ENCODE results near the gene CCDC148.

Gene CCDC148

DNA sequence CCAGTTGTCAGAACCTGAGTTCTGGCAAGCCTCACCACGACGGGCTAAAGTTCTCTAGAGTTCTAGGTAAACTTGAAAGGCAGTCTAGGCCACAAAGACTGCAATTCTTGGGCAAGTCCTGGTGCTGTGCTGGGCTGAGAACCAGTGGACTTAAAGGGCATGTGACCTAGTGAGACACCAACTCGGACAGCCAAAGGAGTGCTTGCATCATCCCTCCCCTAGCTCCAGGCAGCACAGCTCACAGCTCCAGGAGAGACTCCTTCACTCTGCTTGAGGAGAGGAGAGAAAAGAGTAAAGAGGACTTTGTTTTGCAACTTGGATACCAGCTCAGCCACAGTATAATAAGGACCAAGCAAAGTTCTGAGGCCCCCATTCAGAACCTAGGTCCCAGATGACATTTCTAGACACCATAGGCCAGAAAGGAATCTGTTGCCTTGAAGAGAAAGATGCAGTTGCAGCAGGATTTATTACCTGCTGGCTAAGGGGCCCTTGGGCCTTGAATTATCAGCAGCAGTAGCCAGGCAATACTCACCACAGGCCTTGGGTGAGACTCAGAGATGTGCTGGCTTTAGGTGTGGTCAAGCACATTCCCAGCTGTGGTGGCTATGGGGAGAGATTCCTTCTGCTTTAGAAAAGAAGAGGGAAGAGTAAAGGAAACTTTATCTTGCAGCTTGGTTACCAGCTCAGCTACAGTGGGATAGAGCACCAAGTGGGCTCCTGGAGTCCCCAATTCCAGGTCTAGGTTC, 303.1 kb downstream of the CCDC148 start:
- DNase-seq (ENCODE audit: low read depth), result no peak

DNA sequence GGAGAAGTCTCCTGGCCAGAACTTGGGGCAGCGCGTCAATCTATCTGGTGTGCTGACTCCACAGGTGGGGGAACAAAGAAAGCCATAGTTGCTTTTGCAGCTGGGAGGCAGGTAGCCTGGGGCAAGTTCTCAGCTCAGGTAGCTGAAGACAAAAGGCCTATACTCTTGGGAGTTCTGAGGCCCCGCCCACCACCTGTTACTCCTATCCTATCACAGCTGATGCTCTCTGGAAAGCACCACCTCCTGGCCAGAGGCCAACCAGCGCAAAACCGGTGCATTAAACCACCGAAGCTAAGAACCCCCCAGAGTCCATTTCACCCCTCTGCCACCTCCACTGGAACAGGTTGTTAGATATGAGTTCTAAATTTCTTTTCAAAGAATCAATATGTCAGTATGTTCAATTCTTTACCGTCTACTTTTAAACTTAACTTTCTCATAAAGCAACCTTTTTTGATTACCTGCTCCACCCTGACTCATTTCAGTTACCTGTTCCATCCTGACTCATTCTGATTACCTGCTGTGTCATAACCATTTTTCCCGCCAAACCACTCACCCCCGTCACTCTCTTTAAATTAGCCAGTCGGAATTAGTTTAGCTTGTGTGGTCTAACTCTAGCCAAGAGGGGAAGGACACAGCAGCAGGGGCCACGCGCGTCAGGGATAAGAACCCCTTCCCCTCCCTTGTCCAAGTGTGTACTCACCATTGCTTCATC, 311.5 kb downstream of the CCDC148 start:
- no peak for DNase-seq (ENCODE audit: low read depth)

DNA sequence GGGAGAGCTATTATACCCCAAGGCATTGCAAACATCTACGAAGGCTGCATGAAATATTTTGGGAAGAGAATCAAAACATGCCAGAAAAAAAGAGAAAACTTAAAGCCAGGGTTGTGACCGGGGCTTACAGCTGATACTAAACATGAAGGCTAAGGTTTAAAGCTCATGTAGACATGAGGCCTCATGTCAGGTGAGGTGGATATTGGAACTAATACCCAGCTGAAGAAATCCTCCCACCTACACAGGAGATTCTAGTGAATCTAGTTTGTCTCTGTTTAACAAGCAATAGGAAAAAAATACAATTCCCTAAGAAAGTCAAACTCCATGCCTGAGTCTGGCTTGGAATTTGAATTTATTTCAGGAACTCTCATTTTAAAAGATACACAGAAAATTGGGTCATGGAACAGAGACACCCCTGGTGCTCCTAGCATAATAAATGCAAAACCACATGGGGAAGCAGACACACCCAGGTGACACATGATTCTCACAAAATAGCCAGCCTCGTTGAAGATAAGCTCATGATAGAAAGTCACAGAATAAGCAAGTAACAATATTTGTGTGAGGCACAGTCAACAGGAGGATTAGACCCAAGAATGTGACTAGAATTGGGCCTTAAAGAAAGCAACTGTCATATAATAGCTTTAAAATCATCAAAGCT, 312.7 kb downstream of the CCDC148 start:
- DNase-seq (ENCODE audit: low read depth), result no peak

DNA sequence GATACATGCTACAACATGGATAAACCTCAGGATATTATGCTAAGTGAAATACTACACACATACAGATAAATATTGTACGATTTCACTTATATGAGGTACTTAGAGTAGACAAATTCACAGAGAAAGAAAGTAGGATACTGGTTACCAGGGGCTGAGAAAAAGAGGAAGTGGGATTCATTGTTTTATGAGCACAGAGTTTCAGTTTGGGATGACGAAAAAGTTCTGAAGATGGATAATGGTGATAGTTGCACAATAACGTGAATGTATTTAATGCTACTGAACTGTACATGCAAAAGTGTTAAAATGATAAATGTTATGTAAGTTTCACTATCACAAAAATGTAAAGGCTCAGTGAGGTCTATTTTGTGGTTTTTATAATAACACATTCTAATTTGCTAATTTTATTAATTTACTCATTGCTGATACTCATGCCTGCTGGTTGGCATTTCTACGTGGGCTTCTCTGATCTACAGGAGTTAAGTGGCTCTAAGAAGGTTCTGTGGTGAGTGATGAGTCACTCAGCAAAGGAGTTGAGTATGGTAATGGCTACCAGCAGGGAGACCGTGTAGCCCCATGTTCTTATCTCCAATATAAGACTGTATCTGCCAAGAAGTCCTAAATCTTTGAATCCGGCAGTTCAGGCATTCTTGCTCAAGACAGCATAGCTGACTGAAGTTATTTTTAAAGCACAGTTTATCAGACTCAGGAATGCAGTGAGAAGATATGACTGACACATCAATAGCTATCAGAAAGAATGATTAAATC, 313.8 kb downstream of the CCDC148 start:
- DNase-seq (ENCODE audit: low read depth), result no peak

DNA sequence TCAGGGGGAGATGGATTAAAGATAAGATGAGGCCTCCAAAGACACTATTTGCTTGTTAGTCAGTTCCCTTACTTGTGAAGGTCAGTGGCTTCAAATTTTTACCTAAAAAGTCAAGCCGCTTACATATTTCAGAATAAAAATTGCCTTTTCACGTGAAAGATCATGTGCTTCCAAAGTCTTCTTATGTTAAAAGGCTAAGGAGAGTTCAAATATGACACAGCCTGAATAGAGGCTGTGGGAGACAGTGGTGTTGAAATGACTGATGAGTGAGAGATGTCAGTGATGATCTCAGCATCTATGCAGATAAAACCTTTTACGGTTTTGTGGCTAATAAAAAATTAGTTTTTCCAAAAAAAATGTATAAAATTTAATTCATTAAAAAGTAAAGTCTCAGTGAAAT, 314.4 kb downstream of the CCDC148 start:
- no peak for DNase-seq (ENCODE audit: low read depth)

- no peak for DNase-seq (ENCODE audit: low read depth)
Measured at GRCh38 chr2:158140201-158140600, 316.4 kb downstream of the CCDC148 start.

GRCh38 chr2:158138255-158138654, 318.3 kb downstream of the CCDC148 start:
- DNase-seq (ENCODE audit: low read depth), result no peak

DNA sequence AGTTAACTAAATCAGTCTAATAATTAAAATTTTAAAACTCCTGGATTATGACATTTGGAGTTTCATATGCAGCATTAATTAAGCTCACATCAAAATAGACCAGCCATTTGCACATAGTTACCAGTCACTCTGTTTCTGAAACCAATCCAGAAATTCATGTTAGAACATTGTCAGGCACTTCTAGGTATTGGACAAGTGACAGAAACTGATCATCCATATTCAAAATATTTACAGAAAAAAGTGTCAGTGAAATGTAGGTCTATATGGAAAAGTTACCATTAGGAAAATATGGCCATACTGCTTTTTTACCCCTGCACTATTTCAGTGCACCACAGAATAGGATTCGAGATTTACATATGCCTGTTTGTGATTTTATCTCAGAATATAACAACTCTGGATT, 321.5 kb downstream of the CCDC148 start:
- DNase-seq (ENCODE audit: low read depth), result no peak

- DNase-seq (ENCODE audit: low read depth), result no peak
Measured at GRCh38 chr2:158134655-158135054, 321.9 kb downstream of the CCDC148 start.

DNA sequence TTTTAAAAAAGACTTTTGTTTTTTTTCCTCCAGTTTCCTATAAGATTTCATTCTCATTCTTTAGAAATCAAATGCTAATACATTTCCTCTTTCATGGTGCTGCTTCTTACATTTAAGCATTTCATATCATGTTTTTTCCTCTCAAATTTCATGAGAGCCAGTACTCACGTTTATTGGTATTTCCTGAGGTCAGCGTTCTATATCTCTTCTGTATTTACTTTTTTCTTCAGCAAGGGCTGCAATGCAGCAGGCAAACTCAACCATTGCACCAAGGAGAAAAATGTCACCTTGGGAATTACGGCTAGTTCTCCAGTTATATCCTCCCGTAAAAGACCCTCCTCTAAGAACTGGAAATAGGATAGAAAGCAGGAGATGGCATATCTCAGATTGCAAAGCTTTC, 322.5 kb downstream of the CCDC148 start:
- DNase-seq (ENCODE audit: low read depth), result no peak

- DNase-seq (ENCODE audit: low read depth), result no peak
Measured at GRCh38 chr2:158131919-158132566, 324.5 kb downstream of the CCDC148 start.

GRCh38 chr2:158131483-158131912, 325.1 kb downstream of the CCDC148 start:
- DNase-seq (ENCODE audit: low read depth), result no peak

- DNase-seq (ENCODE audit: low read depth), result no peak
Measured at GRCh38 chr2:158130832-158131473, 325.6 kb downstream of the CCDC148 start.

DNA sequence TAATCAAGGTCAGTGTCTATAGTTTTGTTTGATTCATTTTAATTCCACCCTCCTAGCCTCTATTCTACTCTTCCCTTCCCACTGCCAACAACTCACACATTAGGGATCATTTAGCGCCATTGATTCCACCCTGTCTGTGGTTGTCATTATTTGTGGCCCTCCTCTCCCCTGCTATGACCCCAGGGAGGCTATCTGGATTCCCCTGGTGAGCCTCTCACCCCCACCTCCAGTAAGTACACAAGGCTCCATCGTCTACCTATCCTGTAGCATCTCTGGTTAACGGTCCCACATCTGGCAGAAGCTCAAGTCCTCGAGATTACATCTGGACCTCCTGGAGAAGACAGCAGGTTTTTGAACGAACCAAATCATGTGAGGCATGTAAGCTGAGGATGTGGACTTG, 327.5 kb downstream of the CCDC148 start:
- no peak for DNase-seq (ENCODE audit: low read depth)

GRCh38 chr2:158128168-158128973, 328.2 kb downstream of the CCDC148 start:
- DNase-seq (ENCODE audit: low read depth), result no peak

DNA sequence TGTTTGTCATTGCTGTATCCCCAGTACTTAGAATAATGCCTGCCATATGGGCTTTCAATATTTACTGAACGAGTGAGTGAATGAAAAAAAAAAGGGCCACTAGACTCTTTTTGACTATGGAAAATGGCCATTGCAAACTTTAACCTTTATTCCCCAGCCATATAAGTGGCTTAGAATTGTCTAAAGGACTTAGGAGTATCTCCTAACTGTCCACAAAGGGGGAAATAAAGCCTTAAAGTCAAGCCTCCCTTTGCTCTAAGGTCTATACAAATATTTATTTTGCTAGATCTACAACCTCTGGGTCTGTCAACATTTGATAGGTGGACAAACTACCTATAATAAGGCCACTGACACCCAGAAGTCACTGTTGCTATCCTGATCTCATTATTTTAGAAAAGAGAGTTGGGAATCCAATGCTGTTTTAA, 329.2 kb downstream of the CCDC148 start:
- no peak for DNase-seq (ENCODE audit: low read depth)

DNA sequence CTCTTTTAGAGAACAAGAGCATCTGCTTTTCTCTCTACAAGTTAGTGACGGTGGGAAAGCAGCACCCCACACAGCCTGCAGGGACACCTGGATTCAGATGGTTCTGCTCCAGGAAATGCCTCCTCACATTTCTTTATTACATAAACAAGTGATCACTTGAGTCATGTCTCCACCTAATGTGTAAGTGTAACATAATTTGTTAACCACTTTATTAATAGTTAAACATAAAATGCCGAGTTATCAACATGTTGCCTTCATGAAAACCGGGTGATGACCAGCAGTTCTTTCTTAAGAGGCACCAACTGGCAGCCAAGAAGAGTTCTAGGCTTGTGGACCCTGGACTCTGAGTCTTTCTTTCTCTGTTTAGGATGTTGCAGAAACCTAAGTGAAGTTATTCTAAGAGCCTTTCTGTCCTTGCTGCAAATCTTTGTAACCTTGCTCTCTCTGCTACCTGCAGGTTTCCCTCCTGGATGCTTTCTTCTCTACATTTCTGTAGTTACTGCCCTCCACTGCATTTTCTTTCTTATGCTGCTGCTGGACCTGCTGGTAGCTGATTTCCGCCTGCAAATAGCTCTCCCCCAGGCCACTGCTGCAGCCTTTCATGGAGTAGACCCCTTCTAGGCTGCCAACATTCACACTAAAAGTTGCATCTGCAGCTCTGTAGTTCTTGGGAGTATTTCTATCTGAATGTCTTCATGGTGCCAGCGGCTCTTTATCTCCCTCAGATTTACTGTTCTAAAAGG, 330.6 kb downstream of the CCDC148 start:
- DNase-seq (ENCODE audit: low read depth), result no peak

GRCh38 chr2:158124896-158125295, 331.7 kb downstream of the CCDC148 start:
- DNase-seq (ENCODE audit: low read depth), result no peak
